CD4-positive, alpha-beta T cell treated with Interleukin-15 for 4 hours (primary cell): ENCODE measurements around the gene ABCC10.
"Not testable (repeated sequence)": the region's sequence is repeated elsewhere in the genome, so short reads cannot be mapped to it uniquely, and the experiment has no call there.

ENCODE experiments used
- DNase-seq: peaks from one replicate; pipeline ENCODE4 v3.0.0-alpha.2; 2020; ENCODE audit warnings: low spot score

ABCC10 gene

GRCh38 chr6:43427406-43428111 lies at the start of gene ABCC10:
ABCC10 (plus strand) TSS chr6:43427541; CDS start chr6:43427979, 438 bp downstream.
- peak; percentile 95 for DNase-seq

DNA sequence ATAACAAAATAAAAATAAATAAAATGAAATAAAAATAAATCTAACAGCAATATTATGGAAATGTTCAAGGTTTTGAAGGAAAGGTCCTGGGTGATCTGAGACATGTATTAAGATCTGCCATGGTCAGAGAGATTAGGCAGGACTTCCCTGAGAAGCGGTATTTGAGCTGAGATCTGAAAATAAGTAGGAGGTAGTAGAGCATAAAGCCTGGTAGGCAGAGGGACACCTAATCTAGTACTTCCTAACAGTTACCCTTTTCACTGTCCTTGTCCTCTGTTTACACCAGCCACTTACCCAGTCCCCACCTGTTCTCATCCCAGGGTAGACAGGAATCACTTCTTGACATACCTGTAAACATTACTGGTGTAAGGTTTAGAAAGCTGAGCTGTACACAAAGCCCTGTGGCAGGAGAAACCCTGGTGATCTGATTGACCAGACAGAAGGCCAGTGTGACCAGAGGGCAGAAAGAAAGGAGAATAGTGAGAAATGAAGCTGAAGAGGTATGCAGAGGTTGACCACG lies 49.6 kb upstream of the ABCC10 start:
- no peak for DNase-seq

DNA sequence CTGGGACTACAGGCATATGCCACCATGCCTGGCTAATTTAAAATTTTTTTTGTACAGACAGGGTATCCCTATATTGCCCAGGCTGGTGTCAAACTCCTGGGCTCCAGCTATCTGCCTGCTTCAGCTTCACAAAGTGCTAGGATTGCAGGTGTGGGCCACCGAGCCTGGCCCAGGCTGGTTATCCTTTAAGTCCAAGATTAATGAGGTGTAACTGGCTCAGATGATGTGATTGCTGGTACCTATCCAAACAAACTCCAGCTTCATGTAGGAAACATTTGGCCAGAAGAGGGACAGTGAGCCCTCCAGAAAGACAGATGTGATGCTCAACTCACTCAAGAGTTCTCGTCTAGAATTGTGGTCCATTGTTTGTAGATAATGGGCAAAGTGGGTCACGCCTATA lies 48.7 kb upstream of the ABCC10 start:
- DNase-seq = no peak

GRCh38 chr6:43380858-43381257 lies 46.5 kb upstream of the ABCC10 start:
- DNase-seq = not testable (repeated sequence)

- DNase-seq = no peak
Measured at GRCh38 chr6:43383021-43383667, 44.2 kb upstream of the ABCC10 start.

- DNase-seq = peak; percentile 43
Measured at GRCh38 chr6:43386492-43386891, 40.8 kb upstream of the ABCC10 start.

DNA sequence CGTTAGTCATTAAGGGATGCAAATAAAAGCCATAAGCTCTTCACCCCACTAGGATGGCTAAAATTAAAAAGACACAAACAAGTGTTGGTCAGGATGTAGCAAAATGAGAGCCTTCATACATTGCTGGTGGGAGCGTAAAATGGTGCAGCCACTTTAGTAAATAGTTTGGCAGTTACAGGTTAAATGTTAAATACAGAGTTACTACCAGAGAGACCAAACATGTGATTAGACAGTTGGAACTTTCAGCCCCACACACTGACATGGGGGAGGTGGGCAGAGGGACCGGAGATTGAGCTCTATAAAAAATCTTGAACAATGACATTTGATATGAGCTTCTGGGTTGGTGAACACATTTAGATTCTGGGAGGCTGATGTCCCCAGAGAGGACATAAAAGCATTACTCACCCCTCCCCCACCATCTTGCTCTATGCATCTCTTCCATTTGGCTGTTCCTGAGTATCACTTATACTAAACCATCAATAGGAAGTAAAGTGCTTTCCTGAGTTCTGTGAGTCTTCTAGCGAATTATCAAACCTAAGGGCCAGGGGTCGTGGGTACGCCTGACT lies 37.5 kb upstream of the ABCC10 start:
- DNase-seq = no peak

- DNase-seq = not testable (repeated sequence)
Measured at GRCh38 chr6:43390753-43391439, 36.4 kb upstream of the ABCC10 start.

DNA sequence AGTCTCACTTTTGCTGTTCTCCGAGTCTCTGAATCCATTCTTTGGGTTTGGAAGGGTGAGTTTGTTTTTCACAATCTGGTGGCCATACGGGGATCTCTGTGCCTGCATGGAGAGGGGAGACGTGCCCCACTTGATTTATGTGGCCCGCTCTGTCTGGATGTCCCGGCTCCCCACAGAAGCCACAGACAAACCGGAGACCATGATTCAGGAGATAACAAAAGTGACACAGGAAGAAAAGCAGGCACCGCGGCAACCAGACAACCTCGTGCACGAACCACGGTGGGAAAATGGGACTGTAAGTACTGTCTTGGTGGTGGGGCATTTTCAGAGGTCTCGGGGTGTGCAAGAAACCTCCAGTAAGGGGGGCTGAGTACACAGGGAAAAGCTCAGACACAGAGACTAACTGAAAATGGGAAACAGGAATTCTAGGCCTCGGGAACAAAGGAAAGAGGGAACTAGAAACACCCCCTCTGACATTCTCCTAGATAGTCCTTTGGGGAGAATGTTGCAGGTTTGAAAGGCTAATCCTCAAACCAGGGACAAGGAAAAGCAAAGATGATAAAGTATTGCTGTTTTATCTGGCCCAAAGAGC lies 35.8 kb upstream of the ABCC10 start:
- peak; percentile 54 for DNase-seq

DNA sequence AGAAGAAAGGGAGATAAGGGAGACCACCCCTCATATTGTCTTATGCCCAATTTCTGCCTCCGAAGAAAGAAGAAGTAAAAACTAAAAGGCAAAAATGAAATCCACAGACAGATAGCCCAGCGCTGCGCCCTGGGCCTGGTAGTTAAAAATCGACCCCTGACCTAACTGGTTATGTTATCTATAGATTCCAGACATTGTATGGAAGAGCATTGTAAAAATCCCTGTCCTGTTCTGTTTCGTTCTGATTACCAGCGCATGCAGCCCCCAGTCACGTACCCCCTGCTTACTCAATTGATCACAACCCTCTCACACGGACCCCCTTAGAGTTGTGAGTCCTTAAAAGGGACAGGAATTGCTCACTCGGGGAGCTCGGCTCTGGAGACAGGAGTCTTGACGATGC lies 34.2 kb upstream of the ABCC10 start:
- DNase-seq = not testable (repeated sequence)

GRCh38 chr6:43393602-43394001 lies 33.7 kb upstream of the ABCC10 start:
- no peak for DNase-seq

GRCh38 chr6:43394982-43395381 lies 32.4 kb upstream of the ABCC10 start:
- DNase-seq = no peak

DNA sequence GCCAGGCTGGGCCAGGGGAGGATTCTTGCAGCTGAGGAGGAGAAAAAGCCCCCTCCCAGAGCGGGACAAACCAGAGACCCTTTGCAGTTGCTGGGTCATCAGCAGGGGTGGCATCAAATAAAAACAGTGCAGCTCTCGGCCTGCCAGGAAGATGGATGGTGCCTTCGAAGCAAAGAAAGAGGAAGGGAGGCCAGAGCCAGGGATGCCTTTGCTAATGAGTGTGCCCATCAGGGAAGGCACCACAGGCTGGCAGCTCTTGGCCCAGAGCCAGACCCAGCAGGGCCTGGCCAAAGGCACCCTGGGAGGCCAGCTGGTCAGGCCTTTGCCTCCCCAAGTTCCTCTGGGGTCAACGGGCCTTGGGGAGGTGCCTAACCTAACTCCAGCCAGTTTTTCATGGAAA lies 31.6 kb upstream of the ABCC10 start:
- DNase-seq = no peak

- DNase-seq = no peak
Measured at GRCh38 chr6:43396408-43397149, 30.8 kb upstream of the ABCC10 start.

DNA sequence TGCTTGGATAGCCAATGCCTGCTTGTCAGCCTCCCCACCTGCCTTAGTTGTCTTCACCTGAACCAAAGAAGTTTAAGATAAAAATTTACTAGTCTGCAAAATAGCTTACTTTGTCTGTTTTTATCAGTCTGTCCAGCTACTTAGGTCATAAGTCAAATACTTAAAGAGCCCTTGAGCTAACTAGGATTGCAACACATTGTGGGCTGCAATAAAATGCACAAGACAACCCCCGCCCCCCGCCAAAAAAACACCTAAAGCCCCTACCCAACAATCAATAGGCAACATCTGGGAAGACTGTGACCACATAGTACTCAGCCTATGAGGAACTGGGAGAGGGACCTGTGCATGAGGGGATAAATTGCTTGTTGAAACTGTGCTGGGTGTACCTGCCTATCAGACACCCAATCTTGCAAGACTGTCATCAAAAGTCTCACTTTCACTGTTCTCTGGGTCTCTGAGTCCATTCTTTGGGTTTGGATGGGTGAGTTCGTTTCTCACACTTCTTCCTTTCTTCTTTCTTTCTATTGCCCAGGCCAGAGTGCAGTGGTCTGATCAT lies 27.3 kb upstream of the ABCC10 start:
- no peak for DNase-seq

- DNase-seq = no peak
Measured at GRCh38 chr6:43401730-43402129, 25.6 kb upstream of the ABCC10 start.

GRCh38 chr6:43402820-43403219 lies 24.5 kb upstream of the ABCC10 start:
- DNase-seq = no peak

DNA sequence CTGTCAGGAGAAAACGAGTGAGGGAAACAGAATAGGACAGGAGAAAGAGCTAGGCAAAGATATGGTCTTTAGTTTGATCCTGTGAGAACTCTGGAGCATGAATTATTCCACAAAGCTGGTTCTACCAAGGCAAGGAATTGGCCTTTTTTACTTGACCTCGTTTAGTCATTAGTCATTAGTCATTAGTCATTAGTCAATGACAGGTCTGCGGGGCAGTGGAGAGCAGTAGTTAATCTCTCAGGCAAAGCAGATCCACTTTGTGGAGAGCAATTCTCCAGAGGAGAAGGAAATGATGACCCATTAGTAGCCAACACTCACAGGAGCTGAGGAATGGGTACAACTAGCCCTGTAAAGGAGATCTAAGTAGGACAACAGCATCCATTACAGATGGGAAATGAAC lies 22.0 kb upstream of the ABCC10 start:
- DNase-seq = no peak

DNA sequence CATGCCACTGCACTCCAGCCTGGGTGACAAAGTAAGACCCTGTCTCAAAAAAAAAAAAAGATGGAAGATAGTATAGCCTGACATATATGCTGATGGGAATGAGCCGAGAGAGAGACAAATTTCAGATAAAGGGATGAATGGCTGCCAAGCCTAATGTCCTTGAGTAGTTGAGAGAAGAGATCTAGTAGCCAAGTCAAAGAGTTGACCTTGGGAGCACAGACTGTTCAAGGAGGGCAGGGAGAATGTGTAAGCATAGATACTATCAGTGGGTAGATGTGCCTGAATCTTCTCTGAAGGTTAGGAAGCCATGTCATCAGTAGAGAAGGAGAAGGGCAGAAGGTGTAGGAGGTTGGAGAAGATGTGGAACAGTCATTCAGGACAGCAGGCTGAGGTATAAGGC lies 20.0 kb upstream of the ABCC10 start:
- DNase-seq = no peak

DNA sequence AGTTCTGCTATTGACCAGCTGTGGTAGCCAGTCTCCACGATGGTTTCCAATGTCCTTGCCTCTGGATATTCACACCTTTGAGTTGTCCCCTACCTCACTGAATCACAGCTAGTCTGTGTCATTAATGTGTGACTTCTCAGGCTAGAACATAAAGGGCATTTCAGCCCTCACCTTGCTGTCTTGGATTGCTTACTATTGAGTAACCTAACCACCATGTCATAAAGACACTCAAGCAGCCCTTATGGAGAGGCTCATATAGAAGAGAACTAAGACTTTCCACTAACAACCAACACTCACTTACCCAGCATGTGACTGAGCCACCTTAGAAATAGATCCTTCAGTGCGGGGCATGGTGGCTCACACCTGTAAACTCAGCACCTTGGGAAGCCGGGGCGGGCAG lies 19.1 kb upstream of the ABCC10 start:
- DNase-seq = no peak

- not testable (repeated sequence) for DNase-seq
Measured at GRCh38 chr6:43410776-43411175, 16.6 kb upstream of the ABCC10 start.
